ENCODE results near the gene ARHGAP30.
A peak's percentile ranks its signal among the peaks of the same experiment; 100 is the strongest.
"Not testable (repeated sequence)": the region's sequence is repeated elsewhere in the genome, so short reads cannot be mapped to it uniquely, and the experiment has no call there.

Gene ARHGAP30

DNA sequence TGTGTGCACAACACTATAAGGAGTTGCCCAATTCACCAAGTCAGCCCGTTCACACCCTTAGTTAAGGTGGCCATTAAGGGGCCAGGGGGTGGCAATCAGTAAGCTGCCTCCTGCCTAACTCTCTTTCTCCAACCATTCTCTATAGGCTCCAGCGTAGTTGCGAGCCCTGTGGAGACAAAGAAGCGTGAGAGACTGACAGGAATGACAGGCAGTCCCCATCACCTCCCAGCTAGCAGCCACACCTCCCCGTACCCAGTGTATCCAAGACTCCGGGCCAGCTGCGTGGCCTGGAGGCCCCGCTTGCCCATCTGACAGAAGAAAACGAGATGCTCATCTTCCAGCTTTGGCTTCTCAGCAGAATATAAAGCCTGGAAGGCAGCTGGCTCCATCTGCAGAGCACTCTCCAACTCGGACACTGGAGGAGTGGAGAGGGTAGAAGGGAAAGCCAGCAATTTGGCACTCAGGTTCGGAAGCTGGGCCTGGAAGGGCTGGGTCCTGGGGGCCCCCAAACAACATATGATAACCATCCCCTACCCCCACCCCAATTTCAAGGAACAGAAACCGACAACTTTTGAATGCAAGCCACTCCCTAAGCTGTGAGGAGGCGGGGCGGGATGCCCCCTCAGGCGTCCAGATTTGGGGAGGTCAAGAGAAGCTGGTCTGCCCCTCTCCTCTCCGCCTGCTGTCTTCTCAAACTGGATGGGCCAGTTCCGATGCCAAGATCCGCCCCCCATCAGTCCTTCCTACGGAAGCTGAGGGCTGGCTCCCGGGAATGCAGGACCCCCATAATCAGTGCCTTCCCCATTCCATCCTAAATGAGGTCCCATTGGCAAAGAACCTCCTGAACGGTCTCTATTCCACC lies 31.8 kb downstream of the ARHGAP30 start:
- no peak for DNase-seq

DNA sequence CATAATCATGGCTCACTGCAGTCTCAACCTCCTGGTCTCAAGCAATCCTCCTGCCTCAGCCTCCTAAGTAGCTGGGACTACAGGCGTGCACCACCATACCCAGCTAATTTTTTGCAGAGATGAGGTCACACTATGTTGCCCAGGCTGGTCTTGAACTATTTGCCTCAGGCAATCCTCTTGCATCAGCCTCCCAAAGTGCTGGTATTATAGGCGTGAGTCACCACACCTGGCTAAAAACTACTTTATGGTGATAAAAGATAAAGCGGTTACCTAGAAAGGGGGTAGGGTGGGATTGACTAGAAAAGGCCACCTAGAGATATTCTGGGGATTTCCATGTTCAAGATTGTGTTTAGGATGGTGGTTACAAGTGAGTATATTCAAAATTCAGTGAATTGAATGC lies 35.9 kb downstream of the ARHGAP30 start:
- no peak for DNase-seq

DNA sequence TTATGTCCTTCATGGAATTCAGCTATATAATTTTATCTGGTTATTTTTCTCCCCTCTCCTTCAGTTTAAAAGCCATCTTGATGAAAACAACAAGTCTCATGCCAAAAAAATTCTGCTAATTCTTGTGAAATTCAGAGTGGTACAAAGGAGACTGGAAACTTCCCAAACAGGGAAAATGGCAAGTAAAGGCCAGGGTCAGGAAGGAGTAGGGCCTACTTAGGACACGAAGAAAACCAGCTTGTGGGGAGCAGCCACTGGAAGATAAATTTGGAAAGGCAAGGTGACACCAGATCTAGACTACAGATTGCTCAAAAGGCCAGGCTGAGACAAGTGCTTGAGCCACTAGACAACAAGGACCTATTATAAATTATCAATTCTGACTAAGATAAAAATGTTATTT lies 37.3 kb downstream of the ARHGAP30 start:
- no peak for DNase-seq

DNA sequence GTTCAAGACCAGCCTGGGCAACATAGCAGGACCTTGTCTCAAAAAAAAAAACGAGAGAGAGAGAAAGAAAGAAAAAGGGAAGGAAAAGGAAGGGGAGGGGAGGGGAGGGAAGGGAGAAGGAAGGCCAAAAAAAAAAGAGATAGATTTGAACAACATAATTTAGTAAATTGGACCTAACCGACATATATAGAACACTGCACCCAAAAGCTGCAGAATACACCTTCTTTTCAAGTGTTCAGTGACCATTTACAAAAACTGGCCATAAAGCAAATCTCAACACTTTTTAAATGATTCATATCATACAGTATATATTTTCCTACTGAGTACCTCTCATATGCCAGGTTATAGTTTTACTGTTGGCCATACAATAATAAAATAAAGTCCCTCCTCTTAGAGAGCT lies 37.8 kb downstream of the ARHGAP30 start:
- DNase-seq = no peak

DNA sequence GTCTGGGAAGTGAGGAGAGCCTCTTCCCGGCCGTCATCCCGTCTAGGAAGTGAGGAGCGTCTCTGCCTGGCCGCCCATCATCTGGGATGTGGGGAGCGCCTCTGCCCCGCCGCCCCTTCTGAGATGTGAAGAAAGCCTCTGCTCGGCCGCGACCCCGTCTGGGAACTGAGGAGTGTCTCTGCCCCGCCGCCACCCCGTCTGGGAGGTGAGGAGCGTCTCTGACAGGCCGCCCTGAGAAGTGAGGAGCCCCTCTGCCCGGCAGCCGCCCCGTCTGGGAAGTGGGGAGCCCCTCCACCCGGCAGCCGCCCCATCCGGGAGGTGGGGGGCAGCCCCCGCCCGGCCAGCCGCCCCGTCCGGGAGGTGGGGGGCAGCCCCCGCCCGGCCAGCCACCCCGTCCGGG lies 40.2 kb downstream of the ARHGAP30 start:
- DNase-seq = not testable (repeated sequence)

DNA sequence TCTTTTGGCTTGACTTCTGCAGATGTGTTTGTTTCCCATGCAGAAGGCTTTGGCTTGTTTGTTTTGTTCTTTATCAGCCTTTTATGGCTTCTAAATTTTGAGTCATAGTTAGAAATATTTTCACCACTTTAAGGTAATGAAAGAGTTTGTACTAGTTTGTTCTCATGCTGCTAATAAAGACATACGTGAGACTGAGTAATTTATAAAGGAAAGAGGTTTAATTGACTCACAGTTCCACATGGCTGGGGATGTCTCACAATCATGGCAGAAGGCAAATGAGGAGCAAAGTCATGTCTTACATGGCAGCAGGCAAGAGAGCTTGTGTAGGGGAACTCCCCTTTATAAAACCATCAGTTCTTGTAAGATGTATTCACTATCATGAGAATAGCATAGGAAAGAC lies 42.7 kb downstream of the ARHGAP30 start:
- DNase-seq = not testable (repeated sequence)

DNA sequence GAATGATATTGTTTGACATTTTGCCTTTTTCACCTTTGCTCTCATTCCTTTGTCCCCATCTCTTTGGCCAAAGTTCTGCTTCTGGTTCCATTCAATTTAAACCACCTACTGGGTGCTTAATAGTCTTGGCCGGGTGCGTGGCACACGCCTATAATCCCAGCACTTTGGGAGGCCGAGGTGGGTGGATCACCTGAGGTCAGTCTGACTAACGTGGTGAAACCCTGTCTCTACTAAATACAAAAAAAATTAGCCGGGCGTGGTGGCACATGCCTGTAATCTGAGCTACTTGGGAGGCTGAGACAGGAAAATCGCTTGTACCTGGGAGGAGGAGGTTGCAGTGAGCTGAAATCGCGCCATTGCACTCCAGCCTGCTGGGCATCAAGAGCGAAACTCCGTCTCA lies 47.3 kb downstream of the ARHGAP30 start:
- not testable (repeated sequence) for DNase-seq

DNA sequence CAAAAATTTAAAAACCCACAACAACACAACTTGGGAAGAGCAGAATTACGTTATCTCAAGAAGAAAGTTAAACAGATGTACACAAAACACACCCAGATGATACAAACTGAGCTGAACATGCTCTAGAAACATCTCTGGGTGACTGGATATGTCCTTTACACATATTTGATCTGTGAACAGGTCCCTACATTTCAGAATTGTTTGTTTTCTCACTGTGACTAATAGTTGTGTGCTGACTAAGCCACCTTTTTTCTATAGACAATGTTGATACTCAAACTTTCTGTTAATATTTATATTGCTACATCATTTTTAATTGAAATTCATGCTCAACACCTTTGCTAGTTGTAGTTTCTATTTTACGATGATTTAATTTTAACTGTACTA lies 47.7 kb downstream of the ARHGAP30 start:
- no peak for DNase-seq

DNA sequence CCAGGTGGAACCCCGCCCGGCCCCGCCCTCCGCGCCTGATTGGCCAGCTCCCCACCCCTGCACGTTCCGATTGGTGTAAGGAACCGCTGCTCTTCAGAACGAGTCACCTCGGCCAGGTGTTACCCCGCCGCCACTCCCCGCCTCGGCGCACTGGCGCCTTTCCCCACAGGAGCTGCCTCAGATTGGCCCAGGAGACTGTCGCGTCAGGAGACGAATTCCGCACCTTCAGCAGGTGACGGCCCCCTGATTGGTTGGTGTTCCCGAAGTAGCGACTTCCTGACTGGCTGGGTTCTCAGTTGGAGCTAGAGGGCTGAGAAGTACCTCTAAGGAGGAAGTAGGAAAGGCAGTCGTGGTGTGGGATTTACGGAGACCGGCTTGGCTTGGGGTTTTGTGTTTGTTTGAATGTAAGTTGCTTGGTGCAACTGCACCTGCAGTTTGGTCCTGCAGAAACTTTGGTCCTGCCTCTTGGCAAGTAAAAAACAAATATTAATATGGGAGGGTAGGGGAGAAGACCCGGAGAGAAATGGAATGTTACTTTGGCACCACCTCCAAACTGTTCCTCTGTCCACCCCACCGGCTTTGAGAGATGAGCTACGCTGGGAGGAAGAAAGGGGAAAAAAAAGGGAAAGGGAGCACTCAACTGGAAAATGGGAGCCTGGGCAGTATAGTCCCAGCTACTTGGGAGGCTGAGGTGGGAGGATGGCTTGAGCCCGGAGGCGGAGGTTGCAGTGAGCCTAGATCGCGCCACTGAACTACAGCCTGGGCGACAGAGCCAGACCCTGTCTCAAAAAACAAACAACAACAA lies 48.3 kb downstream of the ARHGAP30 start:
- peak; percentile 80 for DNase-seq

DNA sequence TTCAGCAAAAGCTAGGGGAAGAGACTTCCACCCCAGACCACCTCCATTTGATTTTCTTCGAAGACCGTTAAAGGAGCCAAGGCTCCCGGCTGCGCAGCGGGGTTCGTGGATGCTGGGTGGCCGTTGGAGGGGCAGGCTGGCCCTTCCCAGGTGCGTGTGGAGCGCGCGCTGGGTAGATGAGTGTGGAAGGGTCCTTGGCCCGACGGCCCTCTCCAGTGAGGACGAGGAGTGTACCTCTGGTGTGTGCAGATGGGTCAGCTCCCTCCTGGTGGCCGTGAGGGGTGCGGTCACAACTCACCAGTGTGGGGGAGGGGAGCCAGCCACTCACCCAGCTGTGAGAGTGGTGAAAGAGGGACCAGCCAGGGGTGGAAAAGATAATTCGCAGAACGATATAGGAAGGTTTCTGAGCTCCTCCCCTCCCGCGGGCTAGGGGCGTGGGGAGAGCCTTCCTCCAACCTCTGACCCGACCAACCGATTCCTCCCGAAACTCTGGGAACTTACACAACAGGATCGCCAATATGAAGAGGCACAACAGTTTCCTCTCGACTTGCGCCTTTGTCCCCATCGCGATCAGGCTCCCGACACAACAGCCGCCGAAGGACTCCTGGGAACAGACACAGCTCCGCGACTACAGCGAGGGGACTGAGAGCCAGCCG lies 49.1 kb downstream of the ARHGAP30 start, which contains the start of gene F11R:
F11R (minus strand) TSS at position 644 of the 656 bp plus-strand sequence; CDS start at position 565, 79 bp downstream.
- peak; percentile 81 for DNase-seq

DNA sequence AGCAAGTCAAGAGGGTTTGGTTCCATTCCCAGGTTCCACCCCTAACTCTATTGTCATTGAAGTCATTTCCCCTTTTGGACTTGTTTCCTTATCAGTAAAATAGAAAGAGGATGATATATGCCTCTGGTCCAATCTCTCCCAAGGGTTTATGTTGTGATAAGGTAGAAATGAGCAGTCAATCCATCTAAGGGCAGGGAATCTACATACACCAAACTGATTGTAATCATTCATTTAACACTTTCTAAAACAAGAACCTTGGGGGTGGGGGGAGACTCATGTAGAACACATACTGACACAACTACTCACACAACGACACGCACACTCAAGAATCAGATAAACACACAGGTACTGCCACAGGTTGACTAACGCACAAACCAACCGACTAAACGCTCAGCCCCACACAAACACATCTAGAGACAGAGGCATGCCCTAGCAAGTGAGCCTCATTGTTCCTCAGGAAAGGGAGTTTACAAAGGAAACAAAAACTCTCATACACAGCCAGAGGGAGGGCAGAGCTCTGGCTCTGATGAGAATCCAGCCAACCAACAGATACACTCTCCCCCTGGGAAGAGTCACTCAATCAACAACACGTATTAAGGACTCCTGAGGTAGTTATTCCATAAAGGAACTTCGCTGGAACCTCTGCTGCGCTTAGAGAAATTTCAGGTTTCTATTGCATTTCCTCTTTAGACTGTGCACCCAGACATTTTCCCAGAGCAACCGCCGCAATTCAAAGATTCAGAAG lies 49.8 kb downstream of the ARHGAP30 start:
- no peak for DNase-seq

DNA sequence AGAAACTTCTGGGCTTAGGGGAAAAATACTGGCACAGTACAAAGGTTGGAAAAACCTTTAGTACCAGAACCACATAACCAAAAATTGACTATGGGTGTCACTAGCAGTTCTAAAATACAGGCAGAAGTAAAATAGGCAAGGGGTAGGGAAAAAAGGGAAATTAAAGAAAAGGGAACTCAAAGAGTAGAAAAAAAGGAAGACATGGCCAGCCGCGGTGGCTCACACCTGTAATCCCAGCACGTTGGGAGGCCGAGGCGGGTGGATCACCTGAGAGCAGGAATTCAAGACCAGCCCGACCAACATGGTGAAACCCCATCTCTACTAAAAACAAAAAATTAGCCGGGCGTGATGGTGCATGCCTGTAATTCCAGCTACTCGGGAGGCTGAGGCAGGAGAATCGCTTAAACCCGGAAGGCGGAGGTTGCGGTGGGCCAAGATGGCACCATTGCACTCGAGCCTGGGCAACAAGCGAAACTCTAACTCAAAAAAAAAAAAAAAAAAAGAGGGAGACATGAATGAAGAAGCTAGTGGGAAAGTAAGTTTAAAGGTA lies 50.5 kb downstream of the ARHGAP30 start:
- not testable (repeated sequence) for DNase-seq

DNA sequence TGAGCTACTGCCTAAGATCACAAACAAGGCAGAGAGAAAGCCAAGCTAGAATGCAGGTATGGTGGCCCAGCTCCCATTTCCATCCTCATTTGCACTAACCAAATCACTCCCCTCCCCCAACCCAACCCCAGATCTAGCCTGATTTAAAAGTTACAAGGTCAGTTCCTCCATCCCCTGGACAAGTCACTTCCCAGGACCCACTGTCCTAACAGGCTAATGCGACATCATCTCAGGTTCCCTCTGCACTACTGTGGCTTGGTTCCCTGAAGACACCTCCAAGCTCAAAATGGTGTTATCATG lies 51.1 kb downstream of the ARHGAP30 start:
- no peak for DNase-seq

DNA sequence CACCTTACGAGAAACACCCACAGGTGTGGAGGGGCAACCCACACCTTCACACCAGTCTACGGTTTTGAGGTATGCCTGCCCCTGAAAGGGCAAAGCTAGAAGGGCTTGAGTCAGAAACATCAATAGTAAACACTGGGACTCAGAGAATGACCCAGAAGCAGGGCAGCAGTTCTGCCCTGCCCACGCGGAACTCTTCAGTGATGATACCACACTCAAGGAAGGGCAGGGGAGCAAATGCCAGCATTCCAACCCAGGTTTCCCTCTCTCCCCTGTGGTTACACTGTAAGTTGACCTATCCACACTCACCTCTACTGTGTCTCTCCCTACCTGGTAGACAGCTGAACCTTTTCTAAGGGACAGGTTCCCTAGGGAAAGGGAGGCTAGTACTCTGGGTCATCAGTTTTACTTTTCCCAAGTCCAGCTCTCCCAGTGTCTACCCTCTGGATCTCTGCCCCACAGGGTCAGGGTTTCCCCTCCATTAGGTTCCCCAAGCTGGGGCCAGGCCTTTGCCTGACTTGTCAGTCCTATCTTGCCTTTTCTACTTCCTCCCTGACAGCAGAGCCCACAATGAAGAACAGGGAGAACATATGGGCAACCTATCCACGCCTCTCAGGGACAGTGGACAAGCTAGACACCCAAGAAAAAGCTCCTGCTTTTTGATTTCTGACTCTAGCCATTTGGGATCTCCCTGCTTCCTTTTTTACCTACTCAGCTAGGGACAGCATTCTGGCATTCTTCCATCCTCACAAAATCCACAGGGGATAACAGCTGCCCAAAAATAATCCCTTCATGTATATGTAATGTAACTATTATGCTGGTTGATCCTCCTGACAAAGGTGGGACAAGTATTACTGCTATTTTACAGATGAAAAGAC lies 51.7 kb downstream of the ARHGAP30 start:
- DNase-seq = no peak

DNA sequence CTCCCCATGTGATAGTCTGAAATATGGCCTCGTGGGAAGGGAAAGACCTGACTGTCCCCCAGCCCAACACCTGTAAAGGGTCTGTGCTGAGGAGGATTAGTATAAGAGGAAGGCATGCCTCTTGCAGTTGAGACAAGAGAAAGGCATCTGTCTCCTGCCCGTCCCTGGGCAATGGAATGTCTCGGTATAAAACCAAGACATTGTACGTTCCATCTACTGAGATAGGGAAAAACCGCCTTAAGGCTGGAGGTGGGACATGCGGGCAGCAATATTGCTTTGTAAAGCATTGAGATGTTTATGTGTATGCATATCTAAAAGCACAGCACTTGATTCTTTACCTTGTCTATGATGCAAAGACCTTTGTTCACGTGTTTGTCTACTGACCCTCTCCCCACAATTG lies 52.5 kb downstream of the ARHGAP30 start:
- not testable (repeated sequence) for DNase-seq

DNA sequence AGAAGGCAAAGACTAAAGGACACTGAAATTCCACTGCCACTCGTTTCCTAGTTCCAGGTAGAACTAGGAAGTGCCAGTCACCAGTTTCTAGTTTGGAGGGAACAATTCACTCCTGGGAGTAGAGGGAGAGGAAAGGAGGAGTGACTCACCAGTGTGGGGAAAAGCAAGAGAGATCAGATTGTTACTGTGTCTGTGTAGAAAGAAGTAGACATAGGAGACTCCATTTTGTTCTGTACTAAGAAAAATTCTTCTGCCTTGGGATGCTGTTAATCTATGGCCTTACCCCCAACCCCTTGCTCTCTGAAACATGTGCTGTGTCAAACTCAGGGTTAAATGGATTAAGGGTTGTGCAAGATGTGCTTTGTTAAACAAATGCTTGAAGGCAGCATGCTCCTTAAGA lies 53.0 kb downstream of the ARHGAP30 start:
- not testable (repeated sequence) for DNase-seq

DNA sequence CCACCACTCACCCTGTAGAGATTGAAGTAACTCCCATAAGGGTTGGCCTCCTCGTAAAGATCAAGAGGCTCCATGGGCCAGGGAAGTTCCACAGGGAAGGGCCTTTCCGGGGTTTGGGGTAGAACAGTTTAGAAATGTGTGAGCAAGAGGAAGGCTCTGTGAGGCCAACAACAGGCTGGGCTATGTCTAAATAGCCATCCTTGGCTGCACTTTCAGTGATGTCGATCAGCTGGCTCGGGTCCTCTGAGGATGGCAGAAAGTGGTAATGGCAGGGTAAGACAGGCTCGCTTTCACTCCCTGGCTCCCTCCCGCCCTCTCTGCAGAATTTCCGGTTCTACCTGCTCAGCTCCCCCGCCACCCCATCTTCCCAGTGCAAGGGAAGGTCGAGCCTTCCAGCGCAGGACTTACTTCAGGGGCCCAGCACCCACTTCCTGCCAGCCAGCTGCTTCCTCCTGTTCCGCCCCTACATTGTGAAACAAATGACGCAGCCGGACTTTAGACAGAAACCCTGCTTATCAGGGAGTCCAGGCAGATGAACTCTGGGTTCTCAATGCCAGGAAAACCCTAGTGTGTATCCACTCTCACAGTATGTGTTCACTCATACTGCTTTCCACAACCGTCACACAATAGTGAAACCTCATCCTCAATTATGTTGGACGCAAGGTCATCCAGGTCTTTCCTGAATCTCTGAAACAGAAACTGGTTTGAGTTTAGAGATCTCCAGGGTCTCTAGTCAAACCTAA lies 56.0 kb downstream of the ARHGAP30 start:
- peak; percentile 99 for DNase-seq

DNA sequence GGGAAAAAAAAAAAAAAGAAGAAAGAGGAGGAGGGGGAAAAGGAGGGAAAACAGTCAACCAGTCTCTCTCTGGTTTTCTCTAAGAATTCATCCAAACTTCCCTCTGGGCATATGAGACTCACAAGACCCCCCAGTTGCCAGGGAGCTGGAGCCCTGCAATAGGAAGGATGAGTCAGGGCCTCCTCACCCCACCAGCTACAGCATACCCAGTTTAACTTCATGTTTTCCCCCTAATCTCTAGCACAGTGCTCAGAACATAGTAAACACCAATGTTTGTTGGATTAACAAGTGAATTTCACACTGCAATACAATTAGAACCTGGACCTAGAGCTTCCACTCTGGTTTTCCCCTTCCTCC lies 56.6 kb downstream of the ARHGAP30 start:
- no peak for DNase-seq

DNA sequence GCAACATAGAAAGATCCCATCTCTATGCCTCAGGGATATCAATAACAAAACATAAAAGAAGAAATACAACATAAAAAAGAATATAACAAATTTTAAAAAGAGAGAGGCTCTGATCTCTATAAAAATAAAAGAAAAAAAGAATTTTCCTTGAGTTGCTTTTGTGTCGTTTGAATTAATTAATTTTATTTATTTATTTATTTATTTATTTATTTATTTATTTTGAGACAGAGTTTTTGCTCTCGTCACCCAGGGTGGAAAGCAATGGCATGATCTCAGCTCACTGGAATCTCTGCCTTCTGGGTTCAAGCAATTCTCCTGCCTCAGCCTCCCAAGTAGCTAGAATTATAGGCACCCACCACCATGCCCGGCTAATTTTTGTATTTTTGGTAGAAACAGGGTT lies 57.3 kb downstream of the ARHGAP30 start:
- DNase-seq = no peak

DNA sequence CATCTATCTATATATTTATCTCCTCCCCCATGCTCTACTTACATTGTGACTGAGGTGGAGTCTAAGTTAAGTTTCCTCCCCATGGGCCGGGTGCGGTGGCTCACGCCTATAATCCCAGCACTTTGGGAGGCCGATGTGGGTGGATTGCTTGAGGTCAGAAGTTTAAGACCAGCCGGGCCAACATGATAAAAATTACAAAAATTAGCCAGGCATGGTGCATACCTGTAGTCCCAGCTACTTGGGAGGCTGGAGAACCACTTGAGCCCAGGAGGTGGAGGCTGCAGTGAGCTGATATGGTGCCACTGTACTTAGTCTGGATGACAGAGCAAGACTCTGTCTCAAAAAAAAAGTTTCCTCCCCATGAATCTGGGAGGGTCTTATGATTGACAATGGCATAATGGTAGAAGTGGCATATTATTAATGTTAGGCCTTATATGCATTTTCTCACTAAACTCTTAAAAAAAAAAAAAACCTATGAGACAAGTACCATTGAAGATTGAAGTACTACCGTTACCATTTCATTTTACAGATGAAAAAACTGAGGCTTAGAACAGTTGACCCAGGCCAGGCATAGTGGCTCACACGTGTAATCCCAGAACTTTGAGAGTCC lies 60.0 kb downstream of the ARHGAP30 start:
- DNase-seq = no peak
